Measurements from ENCODE around the gene AQP11. TPM values are rescaled to one million over a fixed set of nuclear protein-coding genes. Genes with fewer than 3 reads are reported as not detected.
"Not testable (repeated sequence)": the region's sequence is repeated elsewhere in the genome, so short reads cannot be mapped to it uniquely, and the experiment has no call there.

AQP11 gene
- total RNA-seq, 1 donor from 2014 or later: 2.4 TPM

DNA sequence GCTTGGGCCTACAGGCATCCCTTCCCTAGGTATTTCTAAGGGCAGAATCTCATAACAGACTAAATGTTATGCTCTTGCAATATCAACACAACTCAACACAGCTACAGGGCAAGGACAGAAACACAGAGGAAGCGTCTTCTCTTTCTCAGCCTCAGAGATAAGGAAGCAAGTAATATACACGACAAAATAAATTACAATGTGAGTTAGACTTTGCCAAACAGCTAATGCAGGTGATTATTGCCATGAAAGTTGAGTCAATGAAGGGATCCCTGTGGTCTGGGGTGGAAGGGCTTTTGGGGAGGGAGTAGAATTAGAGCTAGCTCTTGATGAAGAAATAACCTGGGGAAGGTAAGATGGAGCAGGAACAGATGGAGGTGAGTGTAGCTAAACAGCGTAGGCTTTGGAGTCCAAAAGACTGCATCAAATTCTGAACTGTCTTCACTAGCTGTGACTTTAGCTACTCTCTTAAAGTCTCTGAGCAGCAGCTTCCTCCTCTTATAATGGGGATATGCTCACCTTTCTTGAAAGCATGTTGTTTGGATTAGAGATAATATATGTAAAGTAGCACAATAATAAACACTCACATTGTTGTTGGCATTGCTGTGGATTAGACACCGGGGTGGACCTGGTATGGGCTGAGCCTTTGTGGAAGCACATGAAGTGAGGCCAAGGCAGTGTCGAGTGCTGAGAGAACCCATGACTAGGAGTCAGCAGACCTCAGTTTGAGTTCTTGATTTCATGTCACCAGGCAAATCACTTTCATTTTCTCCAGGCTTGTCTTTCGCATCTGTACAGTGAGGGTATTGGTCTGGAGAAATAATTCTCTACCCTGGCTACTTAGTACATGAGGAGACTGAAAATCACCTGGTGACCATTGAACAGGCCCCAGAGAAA is 41.0 kb upstream of the AQP11 start:
- H3K27ac Mint-ChIP-seq: peak overlapping the region; percentile 1
- H3K9me3 Mint-ChIP-seq: no peaks in the 10 kb centered on the region

GRCh38 chr11:77551426-77551825 is 38.3 kb upstream of the AQP11 start:
- H3K36me3 Mint-ChIP-seq; H3K27ac Mint-ChIP-seq; H3K4me1 Mint-ChIP-seq (ENCODE audit: unreplicated experiment); DNase-seq (ENCODE audit: extremely low spot score, unreplicated experiment); H3K27me3 Mint-ChIP-seq; H3K9me3 Mint-ChIP-seq; H3K4me3 Mint-ChIP-seq: not testable (repeated sequence)

More for the DNA sequence above, 41.0 kb upstream of the AQP11 start:
- Mint-ChIP-seq H3K27me3 (no peaks in the 10 kb centered on the region), H3K4me1 (ENCODE audit: unreplicated experiment) (peaks cover 7% of the 10 kb centered on the region), H3K36me3 (no peaks in the 10 kb centered on the region), H3K4me3 (no peak overlapping the region)
- TF ChIP-seq, protein P1, sequence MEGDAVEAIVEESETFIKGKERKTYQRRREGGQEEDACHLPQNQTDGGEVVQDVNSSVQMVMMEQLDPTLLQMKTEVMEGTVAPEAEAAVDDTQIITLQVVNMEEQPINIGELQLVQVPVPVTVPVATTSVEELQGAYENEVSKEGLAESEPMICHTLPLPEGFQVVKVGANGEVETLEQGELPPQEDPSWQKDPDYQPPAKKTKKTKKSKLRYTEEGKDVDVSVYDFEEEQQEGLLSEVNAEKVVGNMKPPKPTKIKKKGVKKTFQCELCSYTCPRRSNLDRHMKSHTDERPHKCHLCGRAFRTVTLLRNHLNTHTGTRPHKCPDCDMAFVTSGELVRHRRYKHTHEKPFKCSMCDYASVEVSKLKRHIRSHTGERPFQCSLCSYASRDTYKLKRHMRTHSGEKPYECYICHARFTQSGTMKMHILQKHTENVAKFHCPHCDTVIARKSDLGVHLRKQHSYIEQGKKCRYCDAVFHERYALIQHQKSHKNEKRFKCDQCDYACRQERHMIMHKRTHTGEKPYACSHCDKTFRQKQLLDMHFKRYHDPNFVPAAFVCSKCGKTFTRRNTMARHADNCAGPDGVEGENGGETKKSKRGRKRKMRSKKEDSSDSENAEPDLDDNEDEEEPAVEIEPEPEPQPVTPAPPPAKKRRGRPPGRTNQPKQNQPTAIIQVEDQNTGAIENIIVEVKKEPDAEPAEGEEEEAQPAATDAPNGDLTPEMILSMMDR (conservative IDR thresholded peaks at IDR 0.05): peak; percentile 0
- DNase-seq (ENCODE audit: extremely low spot score, unreplicated experiment): no peak

DNA sequence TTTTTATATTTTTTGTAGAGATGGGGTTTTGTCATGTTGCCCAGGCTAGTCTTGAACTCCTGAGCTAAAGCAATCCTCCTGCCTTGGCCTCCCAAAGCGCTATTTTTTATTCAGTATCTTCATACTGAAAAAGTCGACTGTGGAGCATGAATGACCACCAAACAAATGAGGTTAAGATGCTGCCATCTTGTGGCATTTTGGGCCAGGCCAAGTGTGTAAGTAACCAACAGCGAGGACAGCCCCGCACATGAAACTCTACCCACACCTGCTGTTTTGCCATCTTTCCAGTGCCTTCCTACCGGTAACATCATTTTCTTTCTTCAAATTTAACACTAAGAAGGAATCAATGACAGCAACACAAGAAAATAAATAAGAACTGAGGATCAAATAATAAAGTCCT is 32.2 kb upstream of the AQP11 start:
- peaks cover 3% of the 10 kb centered on the region for H3K4me1 Mint-ChIP-seq (ENCODE audit: unreplicated experiment)
- no peaks in the 10 kb centered on the region for H3K36me3 Mint-ChIP-seq
- no peak for DNase-seq (ENCODE audit: extremely low spot score, unreplicated experiment)
- no peaks in the 10 kb centered on the region for H3K9me3 Mint-ChIP-seq
- no peak overlapping the region for H3K27ac Mint-ChIP-seq
- no peak overlapping the region for H3K4me3 Mint-ChIP-seq
- TF ChIP-seq, protein P1 (conservative IDR thresholded peaks at IDR 0.05): peak; percentile 53
- H3K27me3 Mint-ChIP-seq: no peaks in the 10 kb centered on the region

DNA sequence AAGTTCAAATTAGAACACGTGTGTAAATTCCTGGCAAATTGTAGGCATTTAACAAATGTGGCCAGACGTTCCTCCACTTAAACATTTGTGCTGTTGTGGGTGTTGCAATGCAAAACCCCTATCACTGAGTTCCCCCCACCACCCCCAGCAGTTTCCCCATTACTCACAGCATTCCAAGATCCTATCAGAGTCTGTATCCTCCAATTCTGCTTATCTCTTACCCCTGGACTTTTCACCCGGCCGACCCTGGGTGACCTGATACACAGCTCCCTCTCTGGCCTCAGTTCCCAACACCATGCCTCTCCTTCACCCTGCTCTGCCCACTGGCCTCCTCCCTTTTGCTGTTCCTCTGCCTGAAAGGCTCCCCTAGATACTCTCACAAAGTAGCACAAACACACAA is 31.4 kb upstream of the AQP11 start:
- peaks cover 3% of the 10 kb centered on the region for H3K4me1 Mint-ChIP-seq (ENCODE audit: unreplicated experiment)
- no peak for DNase-seq (ENCODE audit: extremely low spot score, unreplicated experiment)
- H3K27me3 Mint-ChIP-seq: no peaks in the 10 kb centered on the region
- no peak overlapping the region for H3K4me3 Mint-ChIP-seq
- no peak overlapping the region for H3K27ac Mint-ChIP-seq
- TF ChIP-seq, protein P1 (conservative IDR thresholded peaks at IDR 0.05): no peak
- no peaks in the 10 kb centered on the region for H3K36me3 Mint-ChIP-seq
- H3K9me3 Mint-ChIP-seq: no peaks in the 10 kb centered on the region

DNA sequence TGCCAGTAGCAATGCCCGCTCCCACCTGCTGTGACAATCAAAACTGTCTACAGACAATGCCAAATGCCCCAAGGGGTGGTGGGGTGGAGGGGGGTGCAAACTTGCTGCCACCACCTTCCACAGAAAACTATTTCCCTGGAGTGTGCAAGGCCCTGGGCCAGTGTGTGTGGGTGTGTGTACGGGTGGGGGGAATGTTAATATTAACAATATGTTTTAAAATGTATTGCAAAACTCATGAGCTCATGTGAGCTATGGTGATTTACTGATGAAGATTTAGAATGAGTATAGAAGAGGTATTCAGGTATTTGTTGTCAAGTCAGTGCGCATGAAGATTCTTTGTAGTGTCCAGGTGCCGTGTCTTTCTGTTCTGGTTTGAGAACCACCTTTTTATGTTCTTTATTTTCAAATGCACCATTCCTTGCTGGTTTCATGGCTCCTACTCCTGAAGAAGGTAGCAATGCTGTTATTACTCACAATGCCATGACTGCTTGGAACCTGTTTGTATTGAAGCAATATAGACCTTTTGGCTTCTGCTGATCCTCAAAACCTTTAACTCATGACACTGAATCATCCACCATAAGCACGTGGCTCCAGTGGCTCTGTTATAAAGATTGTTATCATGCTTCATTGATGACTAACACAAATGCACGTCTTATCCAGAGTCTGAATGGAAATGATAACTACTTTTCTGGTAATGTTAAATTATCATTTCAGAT is 29.9 kb upstream of the AQP11 start:
- Mint-ChIP-seq H3K36me3 (no peaks in the 10 kb centered on the region), H3K27ac (no peak overlapping the region), H3K4me1 (ENCODE audit: unreplicated experiment) (peaks cover 3% of the 10 kb centered on the region), H3K27me3 (no peaks in the 10 kb centered on the region), H3K9me3 (no peaks in the 10 kb centered on the region), H3K4me3 (no peak overlapping the region)
- DNase-seq (ENCODE audit: extremely low spot score, unreplicated experiment): no peak
- TF ChIP-seq, protein P1 (conservative IDR thresholded peaks at IDR 0.05): no peak

- no peak for DNase-seq (ENCODE audit: extremely low spot score, unreplicated experiment)
- Mint-ChIP-seq H3K4me3 (no peak overlapping the region), H3K27me3 (no peaks in the 10 kb centered on the region), H3K9me3 (no peaks in the 10 kb centered on the region), H3K4me1 (ENCODE audit: unreplicated experiment) (peaks cover 3% of the 10 kb centered on the region), H3K27ac (peak overlapping the region; percentile 0), H3K36me3 (no peaks in the 10 kb centered on the region)
- TF ChIP-seq, protein P1 (conservative IDR thresholded peaks at IDR 0.05): no peak
Observed at GRCh38 chr11:77560605-77561004, 29.1 kb upstream of the AQP11 start.

Measured in type B pancreatic cell (in vitro differentiated cells).